Chondrocyte (in vitro differentiated cells): Measurements from ENCODE around the gene RUFY2. TPM values are rescaled to one million over a fixed set of nuclear protein-coding genes. Genes with fewer than 3 reads are reported as not detected.
"Not testable (repeated sequence)": the region's sequence is repeated elsewhere in the genome, so short reads cannot be mapped to it uniquely, and the experiment has no call there.

Experiments
- DNase-seq: peaks from one replicate; pipeline ENCODE4 v3.0.0; 2021; ENCODE audit warnings: mixed read lengths, low spot score
- H3K27ac Mint-ChIP-seq: one replicate; pipeline ENCODE4 v1.8.0; 2021; ENCODE audit warnings: mild to moderate bottlenecking, moderate library complexity, mixed read lengths; ENCODE audit not compliant: unreplicated experiment
- H3K27me3 Mint-ChIP-seq: 2 replicates; pipeline ENCODE4 v1.8.0; 2021; ENCODE audit warnings: low read depth, mixed read lengths
- H3K36me3 Mint-ChIP-seq: 2 replicates; pipeline ENCODE4 v1.8.0; 2021; ENCODE audit warnings: low read depth, mixed read lengths
- H3K4me1 Mint-ChIP-seq: 2 replicates; pipeline ENCODE4 v1.8.0; 2021; ENCODE audit warnings: low read depth, mild to moderate bottlenecking, mixed read lengths
- H3K4me3 Mint-ChIP-seq: one replicate; pipeline ENCODE4 v1.8.0; 2021; ENCODE audit warnings: mild to moderate bottlenecking, moderate library complexity, mixed read lengths; ENCODE audit not compliant: unreplicated experiment
- H3K9me3 Mint-ChIP-seq: 2 replicates; pipeline ENCODE4 v1.8.0; 2021; ENCODE audit warnings: low read depth, mixed read lengths
- CTCF ChIP-seq: fragments of 200-600 bp; sonication (generic); IDR thresholded peaks from 2 replicates; pipeline ENCODE4 v1.5.0; 2021; ENCODE audit warnings: antibody characterized with exemption, mild to moderate bottlenecking, moderate library complexity
- total RNA-seq: library from RNA; stranded (reverse); gene quantifications from 3 replicates; pipeline ENCODE4 v1.2.1, GENCODE V29; 2021

RUFY2 gene
- total RNA-seq, 1 donor from 2014 or later: 20.2 TPM

- Mint-ChIP-seq H3K4me3 (no peak overlapping the region), H3K9me3 (peaks cover 15% of the 10 kb centered on the region), H3K36me3 (peaks cover 6% of the 10 kb centered on the region), H3K27ac (no peak overlapping the region), H3K27me3 (no peaks in the 10 kb centered on the region), H3K4me1 (no peaks in the 10 kb centered on the region)
- DNase-seq: no peak
- TF ChIP-seq CTCF: no peak
These were observed 88.6 kb downstream of the RUFY2 start for GRCh38 chr10:68318331-68319059.

DNA sequence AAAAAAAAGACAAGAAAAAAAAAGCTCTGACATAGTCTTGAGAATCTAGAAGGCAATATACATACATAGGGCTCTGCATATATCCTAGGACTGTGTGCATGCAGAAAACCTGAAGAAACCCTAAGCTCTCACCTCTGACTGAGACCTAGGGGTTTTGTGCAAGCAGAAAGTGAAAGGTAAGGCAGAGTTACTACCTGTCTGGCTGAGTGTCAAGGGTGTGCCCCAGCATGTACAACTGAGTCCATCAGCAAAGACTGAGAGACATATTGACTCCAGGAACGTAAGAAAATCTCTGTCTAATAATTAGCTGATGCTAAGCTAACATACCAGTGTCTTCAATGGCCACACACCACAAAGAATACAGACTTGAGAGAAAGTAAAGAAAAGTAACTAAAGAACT, 91.5 kb downstream of the RUFY2 start:
- peaks cover 6% of the 10 kb centered on the region for H3K36me3 Mint-ChIP-seq
- peaks cover 15% of the 10 kb centered on the region for H3K9me3 Mint-ChIP-seq
- no peaks in the 10 kb centered on the region for H3K4me1 Mint-ChIP-seq

GRCh38 chr10:68314930-68315329, 92.1 kb downstream of the RUFY2 start:
- peaks cover 15% of the 10 kb centered on the region for H3K9me3 Mint-ChIP-seq
- not testable (repeated sequence) for H3K36me3 Mint-ChIP-seq, H3K4me1 Mint-ChIP-seq, H3K27ac Mint-ChIP-seq, H3K4me3 Mint-ChIP-seq, DNase-seq, H3K27me3 Mint-ChIP-seq

More for the DNA sequence above, 91.5 kb downstream of the RUFY2 start:
- H3K27ac Mint-ChIP-seq: no peak overlapping the region
- no peaks in the 10 kb centered on the region for H3K27me3 Mint-ChIP-seq
- no peak for DNase-seq
- TF ChIP-seq CTCF: no peak
- H3K4me3 Mint-ChIP-seq: no peak overlapping the region

DNA sequence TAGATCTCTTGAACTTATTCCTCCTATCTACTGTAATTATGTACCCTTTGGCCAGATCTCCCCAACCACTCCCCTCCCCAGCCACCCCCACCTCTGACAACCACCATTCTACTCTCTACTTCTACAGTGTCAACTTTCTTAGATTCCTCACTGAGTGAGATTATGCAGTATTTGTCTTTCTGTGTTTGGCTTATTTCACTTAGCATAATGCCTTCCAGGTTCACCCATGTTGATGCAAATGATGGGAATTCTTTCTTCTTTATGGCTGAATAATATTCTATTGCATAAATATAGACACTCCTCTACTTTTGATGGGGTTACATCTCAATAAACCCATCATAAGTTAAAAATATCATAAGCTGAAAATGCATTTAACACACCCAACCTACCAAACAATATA, 96.5 kb downstream of the RUFY2 start:
- peaks cover 4% of the 10 kb centered on the region for H3K4me1 Mint-ChIP-seq
- no peak for TF ChIP-seq CTCF
- H3K9me3 Mint-ChIP-seq: no peaks in the 10 kb centered on the region
- H3K27ac Mint-ChIP-seq: no peak overlapping the region
- no peak for DNase-seq
- no peaks in the 10 kb centered on the region for H3K27me3 Mint-ChIP-seq
- no peak overlapping the region for H3K4me3 Mint-ChIP-seq
- no peaks in the 10 kb centered on the region for H3K36me3 Mint-ChIP-seq

- Mint-ChIP-seq H3K4me1 (peaks cover 11% of the 10 kb centered on the region), H3K36me3 (no peaks in the 10 kb centered on the region), H3K9me3 (no peaks in the 10 kb centered on the region), H3K4me3 (no peak overlapping the region), H3K27me3 (no peaks in the 10 kb centered on the region), H3K27ac (no peak overlapping the region)
- no peak for DNase-seq
- TF ChIP-seq CTCF: no peak
These were observed 101.2 kb downstream of the RUFY2 start for GRCh38 chr10:68305854-68306253.

DNA sequence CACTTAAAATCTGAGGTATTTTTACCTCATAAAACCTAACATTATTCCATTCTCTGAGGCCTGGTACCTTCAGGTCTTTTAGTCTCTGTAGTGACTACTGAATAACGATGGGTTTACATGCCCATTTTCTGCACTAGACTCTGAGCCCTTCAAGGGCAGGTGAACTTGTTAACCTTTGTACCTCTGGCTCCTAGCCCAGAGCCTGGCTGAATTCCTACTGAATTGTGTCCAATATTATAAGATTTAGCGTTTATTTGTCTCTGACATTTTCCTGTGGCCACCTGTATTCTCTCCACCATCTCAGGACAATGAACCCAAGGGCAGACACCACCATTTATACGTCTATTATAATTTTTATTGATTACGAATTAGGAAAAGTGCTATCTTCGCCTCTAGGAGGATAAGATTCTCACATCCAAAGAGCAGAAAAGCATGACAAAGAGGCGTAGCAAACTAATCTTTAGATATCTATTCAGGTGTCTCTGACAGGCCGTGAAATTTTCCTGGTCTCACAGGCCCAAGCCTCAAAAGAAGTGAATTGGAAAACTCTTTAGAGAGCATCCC, 103.1 kb downstream of the RUFY2 start:
- H3K27ac Mint-ChIP-seq: no peak overlapping the region
- TF ChIP-seq CTCF: no peak

More for the DNA sequence above, 103.1 kb downstream of the RUFY2 start:
- H3K4me1 Mint-ChIP-seq: peaks cover 11% of the 10 kb centered on the region
- no peaks in the 10 kb centered on the region for H3K9me3 Mint-ChIP-seq
- no peak for DNase-seq
- H3K4me3 Mint-ChIP-seq: no peak overlapping the region
- no peaks in the 10 kb centered on the region for H3K36me3 Mint-ChIP-seq
- no peaks in the 10 kb centered on the region for H3K27me3 Mint-ChIP-seq
